Upper lobe of left lung (tissue), 6 donors: ENCODE measurements around the gene FAM163A. TPM values are rescaled to one million over a fixed set of nuclear protein-coding genes. Genes with fewer than 3 reads are reported as not detected.

Source experiments
- ATAC-seq, 2 donors: fragments of 200-7000 bp; cut with Tn5 transposase; one replicate each; pipeline ENCODE4 v1.9.1; 2022; ENCODE audit warnings: mild to moderate bottlenecking in 2 of 2, moderate library complexity in 2 of 2; ENCODE audit not compliant: low FRiP score in 2 of 2
- DNase-seq, 2 donors: peaks; one replicate each; pipeline ENCODE4 v3.0.0-alpha.2; 2019 to 2020
- H3K27ac ChIP-seq, 4 donors: fragments of 200-600 bp; sonication (generic); one replicate each; pipeline ENCODE4 v1.5.1; 2016 to 2019
- H3K27me3 ChIP-seq, 4 donors: fragments of 200-600 bp; sonication (generic); one replicate each; pipeline ENCODE4 v1.5.1; 2017 to 2019
- H3K36me3 ChIP-seq, 4 donors: fragments of 200-600 bp; sonication (generic); one replicate each; pipeline ENCODE4 v1.5.1; 2016 to 2019
- H3K4me1 ChIP-seq, 4 donors: fragments of 200-600 bp; sonication (generic); one replicate each; pipeline ENCODE4 v1.5.1; 2018 to 2019
- H3K4me3 ChIP-seq, 4 donors: fragments of 200-600 bp; sonication (generic); one replicate each; pipeline ENCODE4 v1.5.1; 2017 to 2019; ENCODE audit warnings: mild to moderate bottlenecking in 2 of 4, moderate library complexity in 1 of 4
- H3K9me3 ChIP-seq, 4 donors: fragments of 200-600 bp; sonication (generic); one replicate each; pipeline ENCODE4 v1.5.1; 2018 to 2019
- EP300 ChIP-seq, 4 donors: sonication (generic); formaldehyde crosslinking; IDR thresholded peaks; one replicate each; pipeline ENCODE4 v1.5.1; 2017; ENCODE audit warnings: antibody characterized with exemption in 4 of 4, control low read depth in 2 of 4
- POLR2A ChIP-seq, 4 donors: fragments of 450-650 bp; IDR thresholded peaks; one replicate each; pipeline ENCODE4 v1.5.1; 2016 to 2017; ENCODE audit warnings: antibody characterized with exemption in 4 of 4, mild to moderate bottlenecking in 2 of 4
- POLR2AphosphoS5 ChIP-seq, 2 donors: sonication (generic); formaldehyde crosslinking; IDR thresholded peaks; one replicate each; pipeline ENCODE4 v1.5.1; 2017; ENCODE audit warnings: antibody characterized with exemption in 2 of 2
- WGBS, 2 donors: methylation state at CpG; one replicate each; pipeline ENCODE4 v1.1.5; 2017 to 2018; 5-methylcytosine and 5-hydroxymethylcytosine counted together
- total RNA-seq, 6 donors: library from RNA; depleted of rRNA in 4 of 6; stranded (reverse); fragments of >200 nt in 4 of 6; gene quantifications; one replicate each; pipeline versions ENCODE4 v1.1.0 to v1.2.1, GENCODE V29; 2016 to 2021
- TF ChIP-seq, protein P1 (sequence below), 6 experiments: fragments of 450-650 bp in 4 of 6; fragments of 200-600 bp in 2 of 6; sonication (generic) in 2 of 6; IDR thresholded peaks; one replicate each; pipeline ENCODE4 v1.5.1; 2016 to 2019; ENCODE audit warnings: antibody characterized with exemption in 6 of 6
- donor health status: DM: no; HTN: no; CAD: no; lungs with moderate emphysema.
- donor health status: DM: no; HTN: yes; CAD: no; lungs with severe emphysema.

The FAM163A gene
- total RNA-seq, 6 donors from 2014 or later: 0.10 TPM; not detected in 5

- Histone ChIP-seq H3K27ac (no peak overlapping the region), H3K4me1 (peaks cover 10 to 24% (median 21%) of the 10 kb centered on the region in 4 donors), H3K9me3 (no peaks in the 10 kb centered on the region), H3K36me3 (no peaks in the 10 kb centered on the region), H3K27me3 (no peaks in the 10 kb centered on the region), H3K4me3 (no peak overlapping the region)
- ATAC-seq: peak in 1 of 2 donors; percentile 6
- WGBS, 2 donors: 73 to 85% methylated on average over 14 of the region's 14 CpGs
- DNase-seq: no peak
- TF ChIP-seq EP300 (IDR thresholded peaks at IDR 0.05): no peak
- no peak for TF ChIP-seq POLR2A (IDR thresholded peaks at IDR 0.05)
- no peak for TF ChIP-seq POLR2AphosphoS5 (IDR thresholded peaks at IDR 0.05)
- TF ChIP-seq, protein P1, sequence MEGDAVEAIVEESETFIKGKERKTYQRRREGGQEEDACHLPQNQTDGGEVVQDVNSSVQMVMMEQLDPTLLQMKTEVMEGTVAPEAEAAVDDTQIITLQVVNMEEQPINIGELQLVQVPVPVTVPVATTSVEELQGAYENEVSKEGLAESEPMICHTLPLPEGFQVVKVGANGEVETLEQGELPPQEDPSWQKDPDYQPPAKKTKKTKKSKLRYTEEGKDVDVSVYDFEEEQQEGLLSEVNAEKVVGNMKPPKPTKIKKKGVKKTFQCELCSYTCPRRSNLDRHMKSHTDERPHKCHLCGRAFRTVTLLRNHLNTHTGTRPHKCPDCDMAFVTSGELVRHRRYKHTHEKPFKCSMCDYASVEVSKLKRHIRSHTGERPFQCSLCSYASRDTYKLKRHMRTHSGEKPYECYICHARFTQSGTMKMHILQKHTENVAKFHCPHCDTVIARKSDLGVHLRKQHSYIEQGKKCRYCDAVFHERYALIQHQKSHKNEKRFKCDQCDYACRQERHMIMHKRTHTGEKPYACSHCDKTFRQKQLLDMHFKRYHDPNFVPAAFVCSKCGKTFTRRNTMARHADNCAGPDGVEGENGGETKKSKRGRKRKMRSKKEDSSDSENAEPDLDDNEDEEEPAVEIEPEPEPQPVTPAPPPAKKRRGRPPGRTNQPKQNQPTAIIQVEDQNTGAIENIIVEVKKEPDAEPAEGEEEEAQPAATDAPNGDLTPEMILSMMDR (IDR thresholded peaks at IDR 0.05): no peak
Observed at GRCh38 chr1:179818743-179819173, 75.7 kb downstream of the FAM163A start.

- Histone ChIP-seq H3K36me3 (no peaks in the 10 kb centered on the region), H3K9me3 (no peaks in the 10 kb centered on the region), H3K4me3 (no peak overlapping the region), H3K27ac (no peak overlapping the region), H3K4me1 (peaks cover 6 to 12% (median 12%) of the 10 kb centered on the region in 4 donors), H3K27me3 (no peaks in the 10 kb centered on the region)
- no peak for TF ChIP-seq EP300 (IDR thresholded peaks at IDR 0.05)
- no peak for TF ChIP-seq POLR2A (IDR thresholded peaks at IDR 0.05)
- TF ChIP-seq POLR2AphosphoS5 (IDR thresholded peaks at IDR 0.05): no peak
- TF ChIP-seq, protein P1 (IDR thresholded peaks at IDR 0.05): no peak
- WGBS, 2 donors: 61 to 87% methylated on average over 9 of the region's 9 CpGs
- DNase-seq: peak; percentile 12 to 49
- no peak for ATAC-seq
Observed at GRCh38 chr1:179820226-179820970, 77.3 kb downstream of the FAM163A start.

DNA sequence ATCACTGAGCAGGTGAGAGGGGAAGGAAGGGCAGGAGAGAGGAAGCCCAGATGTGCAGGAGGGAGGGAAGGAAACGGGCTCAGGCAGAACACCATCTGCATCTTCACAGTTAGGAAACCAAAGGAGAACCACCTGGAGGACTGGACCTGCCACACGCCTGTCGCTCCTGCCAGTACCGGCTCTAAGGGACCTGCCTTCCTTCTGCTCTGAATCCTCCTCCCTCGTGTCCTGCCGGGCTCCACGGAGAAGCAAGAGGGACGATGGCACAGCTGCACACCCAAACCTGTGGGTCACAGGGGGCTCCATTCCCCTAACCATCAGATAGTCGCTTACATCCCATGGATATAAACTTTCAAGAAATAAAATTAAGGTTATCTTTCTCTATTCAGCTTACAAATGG, 78.4 kb downstream of the FAM163A start:
- TF ChIP-seq POLR2A (IDR thresholded peaks at IDR 0.05) (no peak), POLR2AphosphoS5 (IDR thresholded peaks at IDR 0.05) (no peak), EP300 (IDR thresholded peaks at IDR 0.05) (no peak)
- TF ChIP-seq, protein P1 (IDR thresholded peaks at IDR 0.05): no peak
- H3K27me3 ChIP-seq: no peaks in the 10 kb centered on the region
- ATAC-seq: no peak
- WGBS, 2 donors: 82 to 84% methylated on average over 9 of the region's 9 CpGs
- no peaks in the 10 kb centered on the region for H3K9me3 ChIP-seq
- DNase-seq: no peak
- no peak overlapping the region for H3K4me3 ChIP-seq
- peaks cover 0 to 5% (median 2%) of the 10 kb centered on the region in 4 donors for H3K4me1 ChIP-seq
- H3K27ac ChIP-seq: no peak overlapping the region
- no peaks in the 10 kb centered on the region for H3K36me3 ChIP-seq

DNA sequence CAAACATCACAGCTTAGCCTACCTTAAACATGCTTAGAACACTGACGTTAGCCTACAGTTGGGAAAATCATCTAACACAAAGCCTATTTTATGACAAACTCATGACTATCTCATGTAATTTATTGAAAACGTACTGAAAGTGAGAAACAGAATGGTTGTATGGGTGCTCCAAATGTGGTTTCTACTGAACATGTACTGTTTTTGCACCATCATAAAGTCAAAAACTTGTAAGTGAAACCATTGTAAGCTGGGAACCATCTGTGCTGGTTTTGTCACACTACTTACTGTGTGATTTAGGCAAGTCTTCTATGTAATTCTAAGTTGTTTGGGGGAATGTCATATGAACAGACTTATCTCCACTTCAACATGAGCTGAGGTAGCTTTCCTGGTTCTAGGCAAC, 79.0 kb downstream of the FAM163A start:
- DNase-seq (no peak), ATAC-seq (no peak)
- Histone ChIP-seq H3K4me1 (peaks cover 0 to 3% (median 1%) of the 10 kb centered on the region in 4 donors), H3K4me3 (no peak overlapping the region), H3K27me3 (no peaks in the 10 kb centered on the region), H3K36me3 (no peaks in the 10 kb centered on the region), H3K27ac (no peak overlapping the region), H3K9me3 (no peaks in the 10 kb centered on the region)
- no peak for TF ChIP-seq POLR2A (IDR thresholded peaks at IDR 0.05)
- WGBS, 2 donors: 77 to 93% methylated on average over 2 of the region's 2 CpGs

- Histone ChIP-seq H3K4me1 (peaks cover 0 to 3% (median 0%) of the 10 kb centered on the region in 4 donors), H3K27me3 (no peaks in the 10 kb centered on the region), H3K4me3 (no peak overlapping the region), H3K36me3 (no peaks in the 10 kb centered on the region), H3K27ac (no peak overlapping the region), H3K9me3 (no peaks in the 10 kb centered on the region)
- TF ChIP-seq POLR2AphosphoS5 (IDR thresholded peaks at IDR 0.05) (no peak), EP300 (IDR thresholded peaks at IDR 0.05) (no peak), POLR2A (IDR thresholded peaks at IDR 0.05) (no peak)
- TF ChIP-seq, protein P1 (IDR thresholded peaks at IDR 0.05): no peak
- WGBS, 2 donors: 91 to 92% methylated on average over 4 of the region's 4 CpGs
- ATAC-seq (no peak), DNase-seq (no peak)
Observed at GRCh38 chr1:179823693-179824092, 80.6 kb downstream of the FAM163A start.
